Measurements from ENCODE around the gene DYNLRB1.

GRCh38 chr20:34525342-34525708 is 9.1 kb downstream of the DYNLRB1 start:
- TF ChIP-seq SMC3 (IDR thresholded peaks at IDR 0.05; ENCODE audit: borderline replicate concordance, low read length): no peak
- TF ChIP-seq CTCF (IDR thresholded peaks at IDR 0.05 in 2 of 3, conservative IDR thresholded peaks at IDR 0.05 in 1 of 3; ENCODE audit: control insufficient read depth in 2 of 3, extremely low read depth in 1 of 3, insufficient read depth in 1 of 3, low read depth in 3 of 3, low read length in 3 of 3): no peak
